NCI-H82 treated with DMSO at 0.1 percent for 48 hours (cell line): ENCODE measurements around the gene ESRRA.

ENCODE experiments used
- DNase-seq: peaks from one replicate; lab custom pipeline; 2025; ENCODE audit not compliant: unreplicated experiment; lab: John Stamatoyannopoulos, UW

ESRRA gene

DNA sequence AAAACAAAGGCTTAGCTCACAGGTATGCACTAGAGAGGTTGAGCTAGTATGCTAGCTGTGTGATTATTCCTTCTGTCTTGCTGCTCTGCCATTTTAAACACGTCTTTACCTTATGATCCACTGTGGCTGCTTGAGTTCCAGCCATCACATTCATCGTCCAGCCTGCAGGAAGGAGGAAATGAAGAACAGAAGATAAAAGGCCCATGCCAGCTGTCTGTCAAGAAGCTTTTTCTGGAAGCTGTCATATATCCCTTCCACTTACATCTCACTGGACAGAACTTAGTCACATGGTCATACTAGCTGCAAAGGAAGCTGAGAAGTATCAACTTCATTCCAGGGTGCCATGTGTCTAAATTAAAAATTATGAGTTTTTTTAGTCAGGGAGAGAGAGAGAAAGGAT, 22.1 kb downstream of the ESRRA start:
- no peak for DNase-seq

GRCh38 chr11:64327993-64328392, 22.7 kb downstream of the ESRRA start:
- DNase-seq: no peak

DNA sequence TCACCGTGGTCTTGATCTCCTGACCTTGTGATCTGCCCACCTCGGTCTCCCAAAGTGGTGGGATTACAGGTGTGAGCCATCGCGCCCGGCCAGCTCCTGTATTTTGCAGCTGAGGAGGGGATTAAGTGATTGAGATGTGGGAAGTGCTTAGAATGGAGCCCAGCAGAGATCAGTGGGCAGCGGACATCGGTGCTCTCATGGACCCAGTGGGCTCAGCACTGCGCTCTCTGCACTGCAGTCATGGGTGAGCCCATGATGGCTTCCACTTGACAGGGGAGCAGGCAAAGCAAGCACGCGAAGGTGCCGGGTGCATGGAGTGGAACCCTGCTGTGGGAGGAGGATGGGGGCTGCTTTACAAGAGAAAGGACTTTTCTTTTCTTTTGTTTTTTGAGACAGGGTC, 25.6 kb downstream of the ESRRA start:
- no peak for DNase-seq

DNA sequence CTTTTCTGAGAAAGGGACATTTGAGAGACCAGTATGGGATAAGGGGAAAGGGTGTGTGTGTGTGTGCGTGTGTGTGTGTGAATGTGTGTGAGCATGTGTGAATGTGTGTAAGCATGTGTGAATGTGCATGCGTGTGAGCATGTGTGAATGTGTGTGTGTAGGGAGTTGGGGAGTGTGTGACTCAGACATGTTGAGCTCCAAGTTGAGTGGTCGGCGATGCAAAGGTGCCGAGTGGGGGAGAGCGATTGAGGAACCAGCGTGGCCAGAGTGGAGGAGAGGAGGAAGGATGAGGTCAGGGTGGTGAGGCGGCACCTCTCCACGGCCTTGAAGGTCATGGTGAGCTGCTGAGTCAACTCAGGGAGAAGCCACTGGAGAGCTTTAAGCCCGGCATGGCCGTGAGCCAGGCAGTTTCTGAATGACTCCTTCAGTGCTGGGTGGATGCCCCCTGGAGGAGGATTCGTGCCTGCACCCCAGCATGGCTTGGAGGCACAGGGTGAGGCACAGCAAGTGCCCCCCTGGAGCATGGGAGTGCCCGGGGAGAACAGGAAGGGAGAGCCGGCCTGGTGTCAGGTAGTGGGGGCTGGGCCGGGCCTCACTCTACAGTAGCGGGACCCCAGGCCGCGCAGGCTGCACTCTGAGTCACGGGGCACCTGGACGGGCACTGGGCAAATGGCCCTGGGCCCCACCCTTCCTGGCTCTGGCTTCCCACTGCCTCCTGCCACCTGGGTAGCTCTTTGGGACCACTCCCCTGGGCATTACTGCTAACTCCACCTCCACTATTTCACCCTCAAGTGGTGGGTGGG, 26.4 kb downstream of the ESRRA start:
- DNase-seq: no peak

GRCh38 chr11:64333556-64333955, 28.2 kb downstream of the ESRRA start:
- no peak for DNase-seq

- peak; percentile 94 for DNase-seq
These were observed 29.7 kb downstream of the ESRRA start for GRCh38 chr11:64334764-64335735.

GRCh38 chr11:64337538-64338249, 32.4 kb downstream of the ESRRA start:
- no peak for DNase-seq

DNA sequence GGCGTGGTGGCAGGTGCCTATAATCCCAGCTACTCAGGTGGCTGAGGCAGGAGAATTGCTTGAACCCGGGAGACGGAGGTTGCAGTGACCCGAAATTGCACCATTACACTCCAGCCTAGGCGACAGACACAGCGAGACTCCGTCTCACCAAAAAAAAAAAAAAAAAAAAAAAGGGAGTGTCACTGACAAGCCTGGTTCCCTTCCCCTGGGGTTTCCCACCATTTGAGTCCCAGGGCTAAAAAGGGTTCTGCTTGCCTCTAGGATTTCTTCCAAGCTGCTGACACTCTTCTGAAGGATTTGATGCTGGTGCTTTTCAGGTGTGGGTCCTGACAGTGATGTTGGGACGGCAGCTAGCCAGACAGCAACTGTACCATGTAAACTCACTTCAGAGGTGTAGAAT, 33.4 kb downstream of the ESRRA start:
- no peak for DNase-seq

GRCh38 chr11:64339286-64339685, 34.0 kb downstream of the ESRRA start:
- no peak for DNase-seq

DNA sequence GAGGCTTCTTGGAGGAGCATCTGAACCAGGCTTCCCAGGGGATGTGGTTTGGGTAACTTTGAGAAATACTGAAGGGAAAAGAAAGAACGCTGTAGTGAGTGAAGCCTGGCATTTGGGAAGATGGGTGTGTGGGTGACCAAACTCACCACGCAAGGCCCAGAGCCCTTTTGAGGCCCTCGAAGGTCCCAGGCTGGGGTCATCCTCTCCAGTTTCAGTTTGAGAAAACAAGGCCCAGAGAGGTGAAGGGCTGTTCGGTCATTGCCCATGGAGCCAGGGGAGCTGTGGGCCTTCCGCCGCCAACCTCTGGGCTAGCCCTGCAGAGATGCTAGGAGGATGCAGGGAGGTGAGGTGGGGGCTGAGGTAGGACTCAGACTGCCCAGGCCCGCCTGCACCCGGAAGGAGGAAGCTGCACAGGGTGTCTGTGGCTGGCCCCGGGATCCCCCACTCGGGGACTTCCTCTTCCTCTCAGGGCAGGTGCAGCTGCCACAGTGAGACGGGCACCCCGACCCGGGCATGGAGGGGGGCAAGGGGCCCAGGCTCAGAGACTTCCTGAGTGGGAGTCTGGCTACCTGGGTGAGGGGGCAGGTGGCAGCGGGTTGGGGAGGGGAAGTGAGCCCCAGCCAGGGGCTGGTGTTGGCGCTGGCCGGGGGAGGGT, 34.6 kb downstream of the ESRRA start, which contains the start of gene CCDC88B:
Gene CCDC88B (plus strand): TSS at position 451 of the 655 bp plus-strand sequence. CDS start 63 bp downstream, at position 514.
- no peak for DNase-seq

DNA sequence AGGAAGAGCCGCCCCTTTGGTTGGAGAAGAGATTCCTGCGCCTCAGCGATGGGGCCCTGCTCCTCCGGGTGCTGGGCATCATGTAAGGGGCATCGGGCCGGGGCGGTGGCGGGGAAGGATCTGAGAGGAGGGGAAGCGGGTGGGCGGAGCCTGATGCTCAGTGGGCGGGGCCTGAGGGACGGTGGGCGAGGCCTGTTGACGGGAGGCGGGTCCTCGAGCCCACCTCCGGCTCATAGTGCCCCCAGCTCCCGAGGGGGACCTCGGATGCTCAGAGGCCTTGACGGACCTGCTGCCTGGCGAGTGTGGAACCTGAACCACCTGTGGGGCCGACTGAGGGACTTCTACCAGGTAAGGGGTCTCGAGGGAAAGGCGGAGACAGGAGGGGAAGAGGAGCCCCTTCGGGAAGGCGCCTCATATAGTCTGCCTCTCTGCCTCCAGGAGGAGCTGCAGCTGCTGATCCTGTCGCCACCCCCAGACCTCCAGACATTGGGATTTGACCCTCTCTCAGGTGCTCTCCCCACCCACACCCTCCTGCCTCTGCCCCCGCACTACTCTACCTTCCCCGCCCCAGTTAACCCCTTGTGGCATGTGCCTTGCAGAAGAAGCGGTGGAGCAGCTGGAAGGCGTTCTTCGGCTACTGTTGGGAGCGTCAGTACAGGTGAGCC, 35.5 kb downstream of the ESRRA start:
- DNase-seq: no peak

DNA sequence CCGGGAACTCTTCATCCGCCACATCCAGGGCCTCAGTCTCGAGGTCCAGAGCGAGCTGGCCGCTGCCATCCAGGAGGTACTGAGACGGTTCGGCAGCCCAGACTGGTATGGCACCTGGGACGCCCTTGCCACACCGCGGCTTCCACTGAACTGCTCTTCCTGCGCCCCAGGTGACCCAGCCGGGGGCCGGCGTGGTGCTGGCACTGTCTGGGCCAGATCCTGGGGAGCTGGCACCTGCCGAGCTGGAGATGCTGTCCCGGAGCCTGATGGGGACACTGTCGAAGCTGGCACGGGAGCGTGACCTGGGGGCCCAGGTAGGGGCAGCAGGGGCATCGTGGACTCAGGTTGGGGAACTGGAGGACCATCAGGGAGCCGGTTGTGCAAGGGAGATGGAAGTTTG, 36.1 kb downstream of the ESRRA start:
- no peak for DNase-seq

- peak; percentile 61 for DNase-seq
These were observed 36.8 kb downstream of the ESRRA start for GRCh38 chr11:64341851-64342791.

DNA sequence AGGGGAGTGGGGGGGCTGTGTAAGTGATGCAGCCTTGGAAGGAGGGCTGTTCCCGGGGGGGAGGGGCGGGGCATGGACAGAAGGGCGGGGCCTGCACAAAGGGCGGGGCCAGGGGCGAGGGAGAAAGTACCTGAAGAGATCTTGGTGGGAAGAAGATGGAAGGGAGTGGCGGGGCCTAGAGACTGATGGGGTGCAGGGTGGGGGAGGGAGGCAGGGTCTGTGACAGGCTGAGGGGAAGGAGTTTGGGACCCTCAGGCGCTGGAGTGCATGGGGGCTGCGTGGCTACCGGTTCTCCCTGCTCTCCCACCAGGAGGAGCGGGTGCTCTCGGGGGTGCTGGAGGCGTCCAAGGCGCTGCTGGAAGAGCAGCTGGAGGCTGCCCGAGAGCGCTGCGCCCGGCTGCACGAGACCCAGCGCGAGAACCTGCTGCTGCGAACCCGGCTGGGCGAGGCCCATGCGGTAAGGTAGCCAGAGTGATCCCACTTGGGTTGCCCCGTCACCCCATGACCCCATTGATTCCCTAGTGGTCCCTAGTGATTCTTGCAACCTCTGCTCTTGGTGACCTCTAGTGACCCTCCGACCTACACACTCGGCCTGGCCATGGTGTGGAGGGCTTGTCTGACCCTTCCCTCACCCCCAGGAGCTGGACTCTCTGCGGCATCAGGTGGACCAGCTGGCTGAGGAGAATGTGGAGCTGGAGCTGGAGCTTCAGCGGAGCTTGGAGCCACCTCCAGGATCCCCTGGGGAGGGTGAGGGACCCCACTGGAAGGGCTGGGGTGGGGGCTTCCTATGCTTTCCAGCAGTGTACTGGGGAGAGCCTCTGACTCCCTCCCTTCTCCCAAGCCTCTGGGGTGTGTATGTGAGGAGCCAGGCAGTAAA, 37.8 kb downstream of the ESRRA start:
- DNase-seq: no peak

- DNase-seq: no peak
These were observed 38.6 kb downstream of the ESRRA start for GRCh38 chr11:64343767-64344559.

DNA sequence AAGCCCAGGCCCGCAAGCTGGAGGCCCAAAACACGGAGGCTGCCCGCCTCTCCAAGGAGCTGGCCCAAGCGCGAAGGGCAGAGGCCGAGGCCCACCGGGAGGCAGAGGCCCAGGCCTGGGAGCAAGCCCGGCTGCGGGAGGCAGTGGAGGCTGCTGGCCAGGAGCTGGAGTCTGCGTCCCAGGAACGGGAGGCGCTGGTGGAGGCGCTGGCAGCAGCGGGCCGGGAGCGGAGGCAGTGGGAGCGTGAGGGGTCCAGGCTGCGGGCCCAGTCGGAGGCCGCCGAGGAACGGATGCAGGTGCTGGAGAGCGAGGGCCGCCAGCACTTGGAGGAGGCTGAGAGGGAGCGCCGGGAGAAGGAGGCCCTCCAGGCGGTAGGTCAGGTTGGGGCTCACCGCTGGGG, 39.5 kb downstream of the ESRRA start:
- no peak for DNase-seq

DNA sequence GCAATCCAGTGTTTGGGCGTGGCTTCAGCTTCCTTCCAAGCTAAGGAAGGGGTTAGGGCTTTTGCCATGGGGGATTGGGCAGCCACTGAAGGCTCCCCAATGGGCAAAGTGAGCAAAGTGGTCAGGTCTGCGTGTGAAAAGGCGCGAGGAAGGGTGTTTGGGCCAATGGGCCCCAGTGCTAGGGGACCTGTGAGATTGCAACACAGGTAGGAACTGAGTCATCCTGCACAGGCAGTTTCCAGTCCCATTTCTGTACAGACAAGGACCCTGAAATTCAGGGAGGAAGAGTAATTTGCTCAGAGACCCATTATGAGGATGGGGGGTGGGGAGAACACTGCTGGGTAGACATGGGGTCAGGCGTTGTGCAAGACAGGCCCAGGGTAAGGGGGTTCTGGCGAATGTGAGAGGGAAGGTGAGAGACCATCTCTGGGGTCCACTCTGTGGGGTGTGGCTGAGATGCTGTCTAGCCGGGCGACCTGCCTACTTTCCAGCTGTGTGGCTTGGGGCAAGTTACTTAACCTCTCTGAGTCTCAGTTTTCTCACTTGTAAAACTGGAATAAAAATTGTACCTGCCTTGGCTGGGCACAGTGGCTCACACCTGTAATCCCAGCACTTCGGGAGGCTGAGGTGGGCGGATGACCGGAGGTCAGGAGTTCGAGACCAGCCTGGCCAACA, 42.0 kb downstream of the ESRRA start:
- no peak for DNase-seq
